HepG2 (cell line): ENCODE results near the gene SCYL1. TPM values are rescaled to one million over a fixed set of nuclear protein-coding genes. Genes with fewer than 3 reads are reported as not detected.

ENCODE experiments used
- AGO2 ChIP-seq: fragments of 200-400 bp; formaldehyde crosslinking; optimal IDR thresholded peaks from 2 replicates; pipeline ENCODE3; 2017; ENCODE audit warnings: mild to moderate bottlenecking, low read depth, low read length, moderate library complexity
- EEA1 ChIP-seq: sonication (generic); formaldehyde crosslinking; IDR thresholded peaks from 2 replicates; pipeline ENCODE4 v1.5.1; 2020; ENCODE audit warnings: mild to moderate bottlenecking, missing genetic modification reagents, borderline replicate concordance
- ELF1 ChIP-seq: sonication (generic); formaldehyde crosslinking; IDR thresholded peaks from 2 replicates; pipeline ENCODE4 v1.4.0; 2020; ENCODE audit warnings: missing genetic modification reagents
- ETV6 ChIP-seq: sonication (generic); formaldehyde crosslinking; conservative IDR thresholded peaks from 2 replicates; pipeline ENCODE4 v1.4.0; 2020; ENCODE audit warnings: missing genetic modification reagents
- FOXJ3 ChIP-seq: sonication (generic); formaldehyde crosslinking; IDR thresholded peaks from 2 replicates; pipeline ENCODE4 v1.4.0; 2020; ENCODE audit warnings: missing genetic modification reagents, mild to moderate bottlenecking, borderline replicate concordance
- FOXP1 ChIP-seq, 2 experiments: fragments of 450-650 bp in 1 of 2; IDR thresholded peaks; 2 replicates each; pipeline ENCODE4 v1.6.1; 2017 to 2018; ENCODE audit warnings: antibody characterized with exemption in 1 of 2
- GTF2F1 ChIP-seq: fragments of 150-350 bp; IDR thresholded peaks from 2 replicates; pipeline ENCODE4 v1.6.1; 2014; ENCODE audit warnings: low read length
- HOXD1 ChIP-seq: sonication (generic); formaldehyde crosslinking; IDR thresholded peaks from 2 replicates; pipeline ENCODE4 v1.5.0; 2020; ENCODE audit warnings: missing genetic modification reagents
- MIER3 ChIP-seq: IDR thresholded peaks from 2 replicates; pipeline ENCODE4 v1.6.1; 2016; ENCODE audit warnings: missing compliant biosample characterization, borderline replicate concordance
- MIXL1 ChIP-seq: IDR thresholded peaks from 2 replicates; pipeline ENCODE4 v1.6.1; 2016
- NAIF1 ChIP-seq: sonication (generic); formaldehyde crosslinking; IDR thresholded peaks from 2 replicates; pipeline ENCODE4 v1.5.0; 2020; ENCODE audit warnings: mild to moderate bottlenecking, missing genetic modification reagents, borderline replicate concordance
- ONECUT2 ChIP-seq: sonication (generic); formaldehyde crosslinking; IDR thresholded peaks from 2 replicates; pipeline ENCODE4 v1.4.0; 2020; ENCODE audit warnings: missing genetic modification reagents
- STAT5B ChIP-seq: sonication (generic); formaldehyde crosslinking; IDR thresholded peaks from 2 replicates; pipeline ENCODE4 v1.4.0; 2020; ENCODE audit warnings: missing genetic modification reagents
- ZFP36 ChIP-seq: fragments of 150-350 bp; IDR thresholded peaks from 2 replicates; pipeline ENCODE4 v1.6.1; 2018; ENCODE audit warnings: borderline replicate concordance, low read length, low read depth; ENCODE audit not compliant: partially characterized antibody
- ZMAT3 ChIP-seq: sonication (generic); formaldehyde crosslinking; conservative IDR thresholded peaks from 2 replicates; pipeline ENCODE4 v1.7.0; 2021; ENCODE audit warnings: missing genetic modification reagents
- ZMYM2 ChIP-seq: sonication (generic); formaldehyde crosslinking; IDR thresholded peaks from 2 replicates; pipeline ENCODE4 v1.8.0; 2022; ENCODE audit warnings: mild to moderate bottlenecking, missing genetic modification reagents
- ZNF354B ChIP-seq: sonication (generic); formaldehyde crosslinking; IDR thresholded peaks from 2 replicates; pipeline ENCODE4 v1.8.0; 2022; ENCODE audit warnings: mild to moderate bottlenecking, missing genetic modification reagents
- ZNF619 ChIP-seq: sonication (generic); formaldehyde crosslinking; IDR thresholded peaks from 2 replicates; pipeline ENCODE4 v1.4.0; 2020; ENCODE audit warnings: mild to moderate bottlenecking, missing genetic modification reagents
- ZSCAN22 ChIP-seq: sonication (generic); formaldehyde crosslinking; IDR thresholded peaks from 2 replicates; pipeline ENCODE4 v1.4.0; 2020; ENCODE audit warnings: mild to moderate bottlenecking, missing genetic modification reagents
- ZSCAN31 ChIP-seq: sonication (generic); formaldehyde crosslinking; IDR thresholded peaks from 2 replicates; pipeline ENCODE4 v1.5.0; 2020; ENCODE audit warnings: low read depth, mild to moderate bottlenecking, missing genetic modification reagents
- polyA plus RNA-seq, 8 experiments: library from polyadenylated mRNA; depleted of rRNA in 3 of 8; stranded (reverse) in 7 of 8; unstranded in 1 of 8; fragments of >200 nt; fragmentation: Illumina TruSeq in 4 of 8; extraction: Trizol in 4 of 8; gene quantifications; 2 replicates each; pipeline versions ENCODE4 v1.2.1 to v1.2.3, GENCODE V29; 2011 to 2016; ENCODE audit warnings: low read depth in 4 of 8, missing spikeins in 1 of 8, mixed read lengths in 1 of 8; ENCODE audit not compliant: insufficient read depth in 1 of 8
- total RNA-seq, 5 experiments: library from RNA; depleted of rRNA; stranded (reverse); fragments of >200 nt; fragmentation: Illumina TruSeq; extraction: Trizol; gene quantifications; 2 replicates each; pipeline ENCODE4 v1.2.3, GENCODE V29; 2016; ENCODE audit warnings: low read depth in 1 of 5
- TF ChIP-seq, protein P1 (sequence below): sonication (generic); formaldehyde crosslinking; IDR thresholded peaks from 2 replicates; pipeline ENCODE4 v1.8.1; 2022; ENCODE audit warnings: low read depth, mild to moderate bottlenecking, missing genetic modification reagents
- TF ChIP-seq, protein P2 (sequence below): sonication (generic); formaldehyde crosslinking; IDR thresholded peaks from 2 replicates; pipeline ENCODE4 v1.4.0; 2020; ENCODE audit warnings: low read depth, mild to moderate bottlenecking, missing genetic modification reagents
- TF ChIP-seq, protein P3 (sequence below): sonication (generic); formaldehyde crosslinking; IDR thresholded peaks from 2 replicates; pipeline ENCODE4 v1.4.0; 2020; ENCODE audit warnings: missing genetic modification reagents

The SCYL1 gene
- total and polyA plus RNA-seq, 2 of the 13 experiments (the other 11 are each of a cell fraction or from before 2014, with no cell fraction given) = 65.9 to 103 TPM

DNA sequence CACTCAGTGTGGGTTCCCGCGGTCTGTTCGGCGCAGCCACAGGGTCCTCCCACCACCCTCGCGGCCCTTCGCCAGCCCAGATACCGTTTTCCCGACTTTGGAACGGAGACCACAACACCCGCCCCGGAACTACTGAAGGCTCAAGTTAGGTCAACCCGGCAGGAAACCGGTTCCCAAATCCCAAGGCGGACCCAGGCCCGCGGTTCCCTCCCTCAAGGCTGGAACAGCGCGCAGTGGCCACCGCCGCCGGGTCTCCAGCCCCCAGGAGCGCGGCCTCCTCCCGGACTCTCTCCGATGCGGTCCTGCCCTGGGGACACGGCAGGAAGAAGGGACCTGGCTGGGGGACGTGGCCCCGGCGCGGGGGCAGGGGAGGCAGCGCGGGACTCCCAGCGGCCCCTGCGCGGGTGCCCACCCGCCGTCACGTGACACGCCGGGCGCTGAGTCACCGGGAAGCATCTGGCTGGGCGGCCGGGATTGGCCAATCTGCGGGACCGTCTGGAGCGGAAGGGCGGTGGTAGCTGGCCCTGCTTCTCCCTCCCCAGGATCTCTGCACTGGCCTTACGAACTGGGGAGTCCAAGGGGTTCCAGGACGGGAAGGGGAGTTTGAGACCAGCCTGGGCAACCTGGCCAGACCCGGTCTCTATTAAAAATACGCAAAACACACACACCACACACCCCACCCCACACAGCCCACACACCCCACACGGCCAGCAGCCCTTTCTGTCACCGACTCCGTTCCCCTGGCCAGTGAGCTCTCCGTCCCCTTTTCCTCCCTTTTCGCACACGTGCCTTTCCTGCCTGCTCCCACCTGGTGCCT, 47.5 kb upstream of the SCYL1 start (continued):
- TF ChIP-seq, protein P1, sequence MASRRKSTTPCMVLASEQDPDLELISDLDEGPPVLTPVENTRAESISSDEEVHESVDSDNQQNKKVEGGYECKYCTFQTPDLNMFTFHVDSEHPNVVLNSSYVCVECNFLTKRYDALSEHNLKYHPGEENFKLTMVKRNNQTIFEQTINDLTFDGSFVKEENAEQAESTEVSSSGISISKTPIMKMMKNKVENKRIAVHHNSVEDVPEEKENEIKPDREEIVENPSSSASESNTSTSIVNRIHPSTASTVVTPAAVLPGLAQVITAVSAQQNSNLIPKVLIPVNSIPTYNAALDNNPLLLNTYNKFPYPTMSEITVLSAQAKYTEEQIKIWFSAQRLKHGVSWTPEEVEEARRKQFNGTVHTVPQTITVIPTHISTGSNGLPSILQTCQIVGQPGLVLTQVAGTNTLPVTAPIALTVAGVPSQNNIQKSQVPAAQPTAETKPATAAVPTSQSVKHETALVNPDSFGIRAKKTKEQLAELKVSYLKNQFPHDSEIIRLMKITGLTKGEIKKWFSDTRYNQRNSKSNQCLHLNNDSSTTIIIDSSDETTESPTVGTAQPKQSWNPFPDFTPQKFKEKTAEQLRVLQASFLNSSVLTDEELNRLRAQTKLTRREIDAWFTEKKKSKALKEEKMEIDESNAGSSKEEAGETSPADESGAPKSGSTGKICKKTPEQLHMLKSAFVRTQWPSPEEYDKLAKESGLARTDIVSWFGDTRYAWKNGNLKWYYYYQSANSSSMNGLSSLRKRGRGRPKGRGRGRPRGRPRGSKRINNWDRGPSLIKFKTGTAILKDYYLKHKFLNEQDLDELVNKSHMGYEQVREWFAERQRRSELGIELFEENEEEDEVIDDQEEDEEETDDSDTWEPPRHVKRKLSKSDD (CRISPR knock-in tag) = peak; percentile 66; the same call in 1 of the 2 replicates
- TF ChIP-seq MIXL1 (CRISPR knock-in tag) = peak; percentile 31; the same call in 1 of the 2 replicates
- no peak for TF ChIP-seq FOXP1 (IDR thresholded peaks at IDR 0.05)
- TF ChIP-seq FOXP1 (CRISPR knock-in tag; IDR thresholded peaks at IDR 0.05) = no peak
- TF ChIP-seq AGO2 = peak; percentile 95
- peak; percentile 43; the same call in 1 of the 2 replicates for TF ChIP-seq ZNF619 (CRISPR knock-in tag)
- no peak for TF ChIP-seq FOXJ3 (CRISPR knock-in tag)
- no peak for TF ChIP-seq ZMYM2 (CRISPR knock-in tag)
- peak; percentile 81; the same call in 1 of the 2 replicates for TF ChIP-seq ZNF354B (CRISPR knock-in tag)
- TF ChIP-seq ZFP36 = no peak
- TF ChIP-seq, protein P2, sequence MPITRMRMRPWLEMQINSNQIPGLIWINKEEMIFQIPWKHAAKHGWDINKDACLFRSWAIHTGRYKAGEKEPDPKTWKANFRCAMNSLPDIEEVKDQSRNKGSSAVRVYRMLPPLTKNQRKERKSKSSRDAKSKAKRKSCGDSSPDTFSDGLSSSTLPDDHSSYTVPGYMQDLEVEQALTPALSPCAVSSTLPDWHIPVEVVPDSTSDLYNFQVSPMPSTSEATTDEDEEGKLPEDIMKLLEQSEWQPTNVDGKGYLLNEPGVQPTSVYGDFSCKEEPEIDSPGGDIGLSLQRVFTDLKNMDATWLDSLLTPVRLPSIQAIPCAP (CRISPR knock-in tag) = peak; percentile 23; the same call in 1 of the 2 replicates
- TF ChIP-seq GTF2F1 = 0 out of 2 replicates have a peak, but pooled peaks have one; percentile 67
- TF ChIP-seq NAIF1 (CRISPR knock-in tag) = no peak
- TF ChIP-seq, protein P3, sequence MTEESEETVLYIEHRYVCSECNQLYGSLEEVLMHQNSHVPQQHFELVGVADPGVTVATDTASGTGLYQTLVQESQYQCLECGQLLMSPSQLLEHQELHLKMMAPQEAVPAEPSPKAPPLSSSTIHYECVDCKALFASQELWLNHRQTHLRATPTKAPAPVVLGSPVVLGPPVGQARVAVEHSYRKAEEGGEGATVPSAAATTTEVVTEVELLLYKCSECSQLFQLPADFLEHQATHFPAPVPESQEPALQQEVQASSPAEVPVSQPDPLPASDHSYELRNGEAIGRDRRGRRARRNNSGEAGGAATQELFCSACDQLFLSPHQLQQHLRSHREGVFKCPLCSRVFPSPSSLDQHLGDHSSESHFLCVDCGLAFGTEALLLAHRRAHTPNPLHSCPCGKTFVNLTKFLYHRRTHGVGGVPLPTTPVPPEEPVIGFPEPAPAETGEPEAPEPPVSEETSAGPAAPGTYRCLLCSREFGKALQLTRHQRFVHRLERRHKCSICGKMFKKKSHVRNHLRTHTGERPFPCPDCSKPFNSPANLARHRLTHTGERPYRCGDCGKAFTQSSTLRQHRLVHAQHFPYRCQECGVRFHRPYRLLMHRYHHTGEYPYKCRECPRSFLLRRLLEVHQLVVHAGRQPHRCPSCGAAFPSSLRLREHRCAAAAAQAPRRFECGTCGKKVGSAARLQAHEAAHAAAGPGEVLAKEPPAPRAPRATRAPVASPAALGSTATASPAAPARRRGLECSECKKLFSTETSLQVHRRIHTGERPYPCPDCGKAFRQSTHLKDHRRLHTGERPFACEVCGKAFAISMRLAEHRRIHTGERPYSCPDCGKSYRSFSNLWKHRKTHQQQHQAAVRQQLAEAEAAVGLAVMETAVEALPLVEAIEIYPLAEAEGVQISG (CRISPR knock-in tag) = peak; percentile 60; the same call in 1 of the 2 replicates
- TF ChIP-seq ZMAT3 (CRISPR knock-in tag) = no peak
- no peak for TF ChIP-seq STAT5B (CRISPR knock-in tag)
- no peak for TF ChIP-seq ONECUT2 (CRISPR knock-in tag)
- TF ChIP-seq ETV6 (CRISPR knock-in tag) = peak; percentile 58; the same call in 1 of the 2 replicates
- peak; percentile 63 for TF ChIP-seq ELF1
- TF ChIP-seq HOXD1 = peak; percentile 88
- TF ChIP-seq ZSCAN22 (CRISPR knock-in tag) = no peak
- TF ChIP-seq ZSCAN31 (CRISPR knock-in tag) = peak; percentile 90; the same call in 1 of the 2 replicates
- TF ChIP-seq MIER3 (CRISPR knock-in tag) = peak; percentile 20; the same call in 1 of the 2 replicates
- TF ChIP-seq EEA1 (CRISPR knock-in tag) = peak; percentile 4; the same call in 1 of the 2 replicates
